HepG2 (cell line): ENCODE data around the gene EFL1. TPM values are rescaled to one million over a fixed set of nuclear protein-coding genes. Genes with fewer than 3 reads are reported as not detected.

Experiments used
- ATAC-seq: fragments of 200-7000 bp; cut with Tn5 transposase; 3 replicates; pipeline ENCODE4 v1.9.1; 2020; ENCODE audit warnings: mild to moderate bottlenecking, moderate library complexity
- BruUV-seq: library from RNA; stranded (reverse); fragments of 400-500 nt; replicated peaks from 2 replicates; lab custom pipeline; 2021; lab: Mats Ljungman, UMichigan
- CTCF ChIA-PET: fragments of 300-600 bp; formaldehyde crosslinking; extraction: SDS; loops from one replicate; lab custom pipeline; 2021; ENCODE audit warnings: low total read pairs, inconsistent platforms, low intra/inter-chr PET ratio; lab: Yijun Ruan, JAX
- POLR2A ChIA-PET: fragments of 350-600 bp; sonication (Branson Sonifier 250); formaldehyde crosslinking; loops from one replicate; lab custom pipeline; 2020; ENCODE audit warnings: antibody characterized with exemption, inconsistent platforms; lab: Yijun Ruan, JAX
- DNase-seq: peaks from one replicate; pipeline ENCODE4 v3.0.0-alpha.2; 2015; ENCODE audit warnings: low spot score
- FAIRE-seq: peaks from 3 replicates; lab custom pipeline; 2011; peaks lifted over from hg19 to GRCh38; lab: Jason Lieb, UNC
- H2AFZ ChIP-seq: one replicate; pipeline ENCODE4 v1.6.1; 2011; ENCODE audit warnings: low read length, inconsistent platforms
- H3K27ac ChIP-seq: fragments of 300-600 bp; 3 replicates; pipeline ENCODE4 v1.8.0; 2011; ENCODE audit warnings: mixed run types, mild to moderate bottlenecking, mixed read lengths, low read length, inconsistent platforms; ENCODE audit not compliant: insufficient read depth; ENCODE audit errors: extremely low read length
- H3K27me3 ChIP-seq, 2 experiments: fragments of 200-600 bp in 1 of 2; 2 replicates in 1 of 2; 3 replicates in 1 of 2; pipeline versions ENCODE4 v1.6.0 to v1.8.0; 2011; ENCODE audit warnings: low read length in 2 of 2, mild to moderate bottlenecking in 2 of 2, moderate library complexity in 2 of 2, inconsistent platforms in 1 of 2; ENCODE audit not compliant: insufficient read depth in 2 of 2, control insufficient read depth in 1 of 2
- H3K36me3 ChIP-seq, 2 experiments: fragments of 200-600 bp in 1 of 2; replicated peaks in 1 of 2; 2 replicates in 1 of 2; 3 replicates in 1 of 2; pipeline versions ENCODE4 v1.5.1 to v1.8.0; 2011; ENCODE audit warnings: low read length in 2 of 2, inconsistent platforms in 1 of 2; ENCODE audit not compliant: insufficient read depth in 2 of 2, control insufficient read depth in 1 of 2
- H3K4me1 ChIP-seq: 2 replicates; pipeline ENCODE4 v1.5.1; 2012; ENCODE audit warnings: low read length, inconsistent platforms; ENCODE audit not compliant: insufficient read depth
- H3K4me2 ChIP-seq: 2 replicates; pipeline ENCODE4 v1.6.0; 2011; ENCODE audit warnings: low read depth, low read length, inconsistent platforms
- H3K4me3 ChIP-seq, 3 experiments: fragments of 200-600 bp in 1 of 3; sonication (generic), shearing (Covaris generic) in 1 of 3; replicated peaks in 1 of 3; 2 replicates each; pipeline ENCODE4 v1.5.1; 2011 to 2016; ENCODE audit warnings: low read length in 3 of 3, inconsistent platforms in 2 of 3, low read depth in 2 of 3, mild to moderate bottlenecking in 2 of 3, control low read depth in 1 of 3, mixed read lengths in 1 of 3; ENCODE audit not compliant: insufficient read depth in 1 of 3
- H3K79me2 ChIP-seq: one replicate; pipeline ENCODE4 v1.6.1; 2011; ENCODE audit warnings: low read length, inconsistent platforms; ENCODE audit not compliant: insufficient read depth
- H3K9ac ChIP-seq: 2 replicates; pipeline ENCODE4 v1.6.0; 2011; ENCODE audit warnings: mild to moderate bottlenecking, low read depth, low read length, inconsistent platforms; ENCODE audit not compliant: insufficient read depth
- H3K9me3 ChIP-seq: 2 replicates; pipeline ENCODE4 v1.5.1; 2012; ENCODE audit warnings: mild to moderate bottlenecking, low read length
- H4K20me1 ChIP-seq: 2 replicates; pipeline ENCODE4 v1.6.0; 2011; ENCODE audit warnings: inconsistent platforms, mild to moderate bottlenecking, low read length, moderate library complexity; ENCODE audit not compliant: insufficient read depth
- DR1 ChIP-seq: sonication (generic); formaldehyde crosslinking; IDR thresholded peaks from 2 replicates; pipeline ENCODE4 v1.8.0; 2021; ENCODE audit warnings: mild to moderate bottlenecking, missing genetic modification reagents, inconsistent platforms
- DZIP1 ChIP-seq: sonication (generic); formaldehyde crosslinking; IDR thresholded peaks from 2 replicates; pipeline ENCODE4 v1.5.0; 2020; ENCODE audit warnings: mild to moderate bottlenecking, missing genetic modification reagents
- GFI1 ChIP-seq: sonication (generic); formaldehyde crosslinking; IDR thresholded peaks from 2 replicates; pipeline ENCODE4 v1.5.0; 2020; ENCODE audit warnings: missing genetic modification reagents, mild to moderate bottlenecking, borderline replicate concordance
- HNF1B ChIP-seq: sonication (generic); formaldehyde crosslinking; IDR thresholded peaks from 2 replicates; pipeline ENCODE4 v1.5.1; 2020; ENCODE audit warnings: mild to moderate bottlenecking, moderate library complexity, missing genetic modification reagents
- HOXD1 ChIP-seq: sonication (generic); formaldehyde crosslinking; IDR thresholded peaks from 2 replicates; pipeline ENCODE4 v1.5.0; 2020; ENCODE audit warnings: missing genetic modification reagents
- NFE2L1 ChIP-seq: sonication (generic); formaldehyde crosslinking; IDR thresholded peaks from 2 replicates; pipeline ENCODE4 v1.4.0; 2020; ENCODE audit warnings: missing genetic modification reagents, mild to moderate bottlenecking, borderline replicate concordance
- NR3C1 ChIP-seq: sonication (generic); formaldehyde crosslinking; IDR thresholded peaks from 2 replicates; pipeline ENCODE4 v1.4.0; 2020; ENCODE audit warnings: missing genetic modification reagents
- POLR2G ChIP-seq: fragments of 200-400 bp; formaldehyde crosslinking; IDR thresholded peaks from 2 replicates; pipeline ENCODE4 v1.6.1; 2018; ENCODE audit warnings: mild to moderate bottlenecking, low read depth, low read length, moderate library complexity
- PREB ChIP-seq: sonication (generic); formaldehyde crosslinking; IDR thresholded peaks from 2 replicates; pipeline ENCODE4 v1.4.0; 2020; ENCODE audit warnings: missing genetic modification reagents
- RCOR2 ChIP-seq: IDR thresholded peaks from 2 replicates; pipeline ENCODE4 v1.6.1; 2016; ENCODE audit warnings: missing biosample characterization, missing genetic modification reagents
- ZNF142 ChIP-seq: sonication (generic); formaldehyde crosslinking; IDR thresholded peaks from 2 replicates; pipeline ENCODE4 v1.4.0; 2020; ENCODE audit warnings: missing genetic modification reagents
- ZNF224 ChIP-seq: sonication (generic); formaldehyde crosslinking; IDR thresholded peaks from 2 replicates; pipeline ENCODE4 v1.5.0; 2020; ENCODE audit warnings: mild to moderate bottlenecking, missing genetic modification reagents
- ZNF567 ChIP-seq: sonication (generic); formaldehyde crosslinking; IDR thresholded peaks from 2 replicates; pipeline ENCODE4 v1.8.1; 2023; ENCODE audit warnings: mild to moderate bottlenecking, missing genetic modification reagents, borderline replicate concordance
- WGBS: methylation state at CpG from one replicate; pipeline ENCODE4 v1.1.6; 2017; ENCODE audit warnings: low lambda C conversion rate; 5-methylcytosine and 5-hydroxymethylcytosine counted together
- in situ Hi-C: cut with HindIII; loops from 2 replicates; pipeline ENCODE4 v1.10.0; 2017; ENCODE audit warnings: low pct_unique_long_range_greater_than_20kb; ENCODE audit not compliant: extremely low pct_ligation_motif_present
- intact Hi-C: fragments of 100-400 bp; cut with micrococcal nuclease; formaldehyde crosslinking; loops from one replicate; pipeline ENCODE4 v1.10.0; 2022; ENCODE audit not compliant: unreplicated experiment
- polyA plus RNA-seq, 8 experiments: library from polyadenylated mRNA; depleted of rRNA in 3 of 8; stranded (reverse) in 7 of 8; unstranded in 1 of 8; fragments of >200 nt; fragmentation: Illumina TruSeq in 4 of 8; extraction: Trizol in 4 of 8; gene quantifications; 2 replicates each; pipeline versions ENCODE4 v1.2.1 to v1.2.3, GENCODE V29; 2011 to 2016; ENCODE audit warnings: low read depth in 4 of 8, missing spikeins in 1 of 8, mixed read lengths in 1 of 8; ENCODE audit not compliant: insufficient read depth in 1 of 8
- total RNA-seq, 5 experiments: library from RNA; depleted of rRNA; stranded (reverse); fragments of >200 nt; fragmentation: Illumina TruSeq; extraction: Trizol; gene quantifications; 2 replicates each; pipeline ENCODE4 v1.2.3, GENCODE V29; 2016; ENCODE audit warnings: low read depth in 1 of 5

Gene EFL1
- total and polyA plus RNA-seq, 2 of the 13 experiments (the other 11 are each of a cell fraction or from before 2014, with no cell fraction given) = 6.4 to 12.0 TPM

GRCh38 chr15:82298520-82298919, 36.0 kb upstream of the EFL1 start (continued):
- TF ChIP-seq NR3C1 (no peak), POLR2G (no peak)
- TF ChIP-seq, all 625 proteins: peak for 0

GRCh38 chr15:82298032-82298431, 35.5 kb upstream of the EFL1 start:
- Histone ChIP-seq H3K79me2 (no peaks in the 10 kb centered on the region), H3K4me1 (no peaks in the 10 kb centered on the region), H3K9me3 (no peaks in the 10 kb centered on the region), H2AFZ (no peak overlapping the region), H3K4me2 (no peak overlapping the region), H4K20me1 (no peaks in the 10 kb centered on the region), H3K27ac (no peak overlapping the region), H3K9ac (no peak overlapping the region), H3K36me3 (no peaks in the 10 kb centered on the region), H3K27me3 (peaks cover 0 to 2% of the 10 kb centered on the region in 2 experiments; a peak in 1 of 5 replicates), H3K4me3 (no peak overlapping the region)
- intact Hi-C loops = no loop called here
- 63% methylated on average over 12 of the region's 13 CpGs for WGBS
- no peak for ATAC-seq
- POLR2A ChIA-PET = no interaction called here
- DNase-seq = no peak
- CTCF ChIA-PET = no interaction called here
- BruUV-seq = no TSS peak
- in situ Hi-C loops = no loop called here
- FAIRE-seq = no peak
- no peak for TF ChIP-seq HNF1B (CRISPR knock-in tag)
- no peak for TF ChIP-seq ZNF224 (CRISPR knock-in tag)
- TF ChIP-seq GFI1 = no peak
- TF ChIP-seq DZIP1 (CRISPR knock-in tag) = no peak
- TF ChIP-seq RCOR2 (CRISPR knock-in tag) = no peak
- no peak for TF ChIP-seq HOXD1 (CRISPR knock-in tag)
- TF ChIP-seq DR1 (CRISPR knock-in tag) = no peak
- TF ChIP-seq PREB (CRISPR knock-in tag) = no peak
- no peak for TF ChIP-seq ZNF142
- no peak for TF ChIP-seq ZNF567 (CRISPR knock-in tag)
- no peak for TF ChIP-seq NFE2L1 (CRISPR knock-in tag)
